Small intestine (tissue), 7 donors: Measurements from ENCODE around the gene KIF1B. TPM values are rescaled to one million over a fixed set of nuclear protein-coding genes. Genes with fewer than 3 reads are reported as not detected.
"Not testable (repeated sequence)": the region's sequence is repeated elsewhere in the genome, so short reads cannot be mapped to it uniquely, and the experiment has no call there.

Source experiments
- DNase-seq, 2 donors: peaks; one replicate each; pipeline versions ENCODE4 v3.0.0 to v3.0.0-alpha.2; 2013
- FAIRE-seq: peaks from 2 replicates; lab custom pipeline; 2012; peaks lifted over from hg19 to GRCh38; lab: Jason Lieb, UNC
- H3K27ac ChIP-seq, 3 donors: one replicate each; pipeline ENCODE4 v1.5.1; 2013; ENCODE audit warnings: low read length in 2 of 3, mild to moderate bottlenecking in 2 of 3, control low read depth in 1 of 3, inconsistent platforms in 1 of 3, low read depth in 1 of 3, moderate library complexity in 1 of 3
- H3K27me3 ChIP-seq, 3 donors: one replicate each; pipeline ENCODE4 v1.6.1; 2013; ENCODE audit warnings: low read length in 3 of 3, inconsistent platforms in 1 of 3; ENCODE audit not compliant: control insufficient read depth in 3 of 3, insufficient read depth in 3 of 3
- H3K36me3 ChIP-seq, 3 donors: one replicate each; pipeline ENCODE4 v1.6.1; 2013; ENCODE audit warnings: low read length in 3 of 3, inconsistent platforms in 1 of 3, low read depth in 1 of 3, mild to moderate bottlenecking in 1 of 3, moderate library complexity in 1 of 3; ENCODE audit not compliant: control insufficient read depth in 3 of 3, insufficient read depth in 2 of 3
- H3K4me1 ChIP-seq, 3 donors: one replicate each; pipeline ENCODE4 v1.6.1; 2013; ENCODE audit warnings: low read length in 2 of 3, inconsistent platforms in 1 of 3, low read depth in 1 of 3, mild to moderate bottlenecking in 1 of 3, moderate library complexity in 1 of 3; ENCODE audit not compliant: control insufficient read depth in 3 of 3, insufficient read depth in 2 of 3
- H3K4me3 ChIP-seq, 3 donors: one replicate each; pipeline ENCODE4 v1.5.1; 2013; ENCODE audit warnings: low read length in 3 of 3, control low read depth in 1 of 3, inconsistent platforms in 1 of 3, low read depth in 1 of 3, mild to moderate bottlenecking in 1 of 3, moderate library complexity in 1 of 3
- H3K9me3 ChIP-seq, 2 donors: one replicate each; pipeline ENCODE4 v1.6.1; 2013; ENCODE audit warnings: low read depth in 1 of 2, low read length in 1 of 2; ENCODE audit not compliant: control insufficient read depth in 2 of 2, insufficient read depth in 1 of 2
- WGBS, 3 donors: extraction: QIAGEN DNeasy Blood & Tissue Kit; methylation state at CpG; one replicate each; pipeline ENCODE4 v1.1.7; 2013; 5-methylcytosine and 5-hydroxymethylcytosine counted together
- polyA plus RNA-seq, 4 donors: library from polyadenylated mRNA; stranded (reverse) in 3 of 4; unstranded in 1 of 4; fragments of 200-250 nt in 3 of 4; fragments of 120-200 nt in 1 of 4; gene quantifications; one replicate each; pipeline versions ENCODE4 v1.2.1 to v1.2.3, GENCODE V29; 2013
- donor health status: healthy with polysubstance abuse.
- donor health status: control.
- donor health status: control.
- donor health status: Bipolar disorder and iron deficiency.
- donor health status: healthy.

The KIF1B gene
- polyA plus RNA-seq, 4 donors = 6.8 to 15.5 (median 12.6) TPM

DNA sequence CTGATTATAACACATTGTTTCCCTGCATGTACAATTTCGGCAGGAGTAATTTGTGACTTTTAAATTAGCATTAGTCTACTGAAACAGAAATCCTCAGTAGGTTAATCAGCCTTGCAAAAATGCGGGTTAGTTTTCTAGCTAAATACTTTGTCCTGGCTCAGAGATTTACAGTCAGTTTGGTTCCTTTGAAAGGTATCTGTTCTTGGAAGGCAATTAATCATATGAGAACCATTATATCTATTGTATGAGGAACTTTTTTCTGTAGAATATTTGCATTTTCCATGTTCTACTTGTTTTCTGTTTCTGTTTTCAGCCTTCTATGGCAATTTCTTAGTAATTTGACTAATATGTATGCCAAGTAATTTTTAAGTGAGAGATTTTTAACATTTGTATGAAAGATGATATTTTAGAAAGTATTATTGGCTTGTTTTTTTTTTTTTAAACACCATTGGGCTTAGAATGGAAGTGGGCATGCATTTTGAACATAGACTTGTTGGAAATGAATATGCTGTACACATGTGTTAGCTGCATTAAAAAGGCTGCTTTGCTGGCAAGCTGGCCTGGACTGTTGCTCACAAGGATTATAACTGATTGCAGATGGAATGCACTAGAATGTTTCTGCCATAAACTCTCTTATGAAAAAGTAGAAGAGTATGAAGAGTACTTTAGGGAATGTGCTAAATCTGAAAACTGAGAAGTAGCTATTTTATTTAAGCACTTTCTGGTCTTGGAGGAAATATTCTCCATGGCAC is 26.2 kb downstream of the KIF1B start:
- no peak for FAIRE-seq

DNA sequence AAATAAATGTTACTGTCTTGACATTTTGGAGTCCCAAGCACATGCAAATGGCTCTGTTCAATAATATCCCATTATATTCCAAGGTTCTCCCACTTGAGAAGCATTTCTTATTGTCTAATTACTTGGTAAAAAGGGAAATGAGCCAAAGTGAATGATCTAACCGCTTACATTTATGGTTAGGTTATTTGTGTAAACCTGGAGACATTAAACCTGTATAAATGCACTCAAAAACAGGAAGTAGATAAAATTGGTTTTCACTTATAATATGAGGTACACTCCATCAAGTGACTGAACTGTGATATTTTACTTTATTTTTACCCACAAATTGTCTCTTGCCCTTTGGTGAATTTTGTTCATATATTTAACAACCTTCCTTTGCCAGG is 26.8 kb downstream of the KIF1B start:
- Histone ChIP-seq H3K4me3 (no peak overlapping the region), H3K36me3 (peaks cover 0 to 16% (median 0%) of the 10 kb centered on the region in 3 donors), H3K4me1 (no peaks in the 10 kb centered on the region), H3K9me3 (no peaks in the 10 kb centered on the region), H3K27ac (no peak overlapping the region), H3K27me3 (no peaks in the 10 kb centered on the region)
- FAIRE-seq (no peak), DNase-seq (no peak)
- 57 to 65% (median 63%) methylated on average over 1 of the region's 1 CpG for WGBS, 3 donors

More for the DNA sequence above, 26.2 kb downstream of the KIF1B start:
- Histone ChIP-seq H3K4me3 (no peak overlapping the region), H3K9me3 (no peaks in the 10 kb centered on the region), H3K36me3 (peaks cover 0 to 16% (median 0%) of the 10 kb centered on the region in 3 donors), H3K4me1 (no peaks in the 10 kb centered on the region), H3K27me3 (no peaks in the 10 kb centered on the region), H3K27ac (no peak overlapping the region)
- no peak for DNase-seq
- WGBS, 3 donors = 78 to 82% (median 81%) methylated on average over 2 of the region's 2 CpGs

- Histone ChIP-seq H3K36me3 (no peaks in the 10 kb centered on the region), H3K27ac (no peak overlapping the region), H3K9me3 (no peaks in the 10 kb centered on the region), H3K4me1 (peaks cover 0 to 9% (median 4%) of the 10 kb centered on the region in 3 donors), H3K4me3 (no peak overlapping the region), H3K27me3 (no peaks in the 10 kb centered on the region)
- FAIRE-seq = no peak
- 94 to 96% (median 95%) methylated on average over 7 of the region's 7 CpGs for WGBS, 3 donors
- no peak for DNase-seq
Measured at GRCh38 chr1:10242135-10242534, 31.8 kb downstream of the KIF1B start.

GRCh38 chr1:10242811-10243210 is 32.4 kb downstream of the KIF1B start:
- no peak overlapping the region for H3K4me3 ChIP-seq

GRCh38 chr1:10245674-10246073 is 35.3 kb downstream of the KIF1B start:
- FAIRE-seq (no peak), DNase-seq (peak; percentile 18 to 32)
- H3K36me3 ChIP-seq = peaks cover 0 to 5% (median 0%) of the 10 kb centered on the region in 3 donors
- peaks cover 0 to 9% (median 4%) of the 10 kb centered on the region in 3 donors for H3K4me1 ChIP-seq
- 16 to 66% (median 38%) methylated on average over 3 of the region's 3 CpGs for WGBS, 3 donors
- H3K9me3 ChIP-seq = no peaks in the 10 kb centered on the region
- no peak overlapping the region for H3K27ac ChIP-seq
- H3K4me3 ChIP-seq = no peak overlapping the region
- no peaks in the 10 kb centered on the region for H3K27me3 ChIP-seq

More at GRCh38 chr1:10242811-10243210, 32.4 kb downstream of the KIF1B start:
- FAIRE-seq (no peak), DNase-seq (no peak)
- Histone ChIP-seq H3K27ac (no peak overlapping the region), H3K27me3 (no peaks in the 10 kb centered on the region), H3K4me1 (peaks cover 0 to 9% (median 4%) of the 10 kb centered on the region in 3 donors), H3K36me3 (peaks cover 0 to 1% (median 0%) of the 10 kb centered on the region in 3 donors), H3K9me3 (no peaks in the 10 kb centered on the region)
- WGBS, 3 donors = 83 to 89% (median 84%) methylated on average over 6 of the region's 6 CpGs

- Histone ChIP-seq H3K27ac (no peak overlapping the region), H3K9me3 (no peaks in the 10 kb centered on the region), H3K4me1 (peaks cover 4 to 9% (median 5%) of the 10 kb centered on the region in 3 donors), H3K4me3 (no peak overlapping the region), H3K36me3 (peaks cover 0 to 5% (median 0%) of the 10 kb centered on the region in 3 donors), H3K27me3 (no peaks in the 10 kb centered on the region)
- WGBS, 3 donors = 90 to 98% (median 93%) methylated on average over 12 of the region's 12 CpGs
- DNase-seq = no peak
- no peak for FAIRE-seq
Measured at GRCh38 chr1:10249808-10250457, 39.6 kb downstream of the KIF1B start.

DNA sequence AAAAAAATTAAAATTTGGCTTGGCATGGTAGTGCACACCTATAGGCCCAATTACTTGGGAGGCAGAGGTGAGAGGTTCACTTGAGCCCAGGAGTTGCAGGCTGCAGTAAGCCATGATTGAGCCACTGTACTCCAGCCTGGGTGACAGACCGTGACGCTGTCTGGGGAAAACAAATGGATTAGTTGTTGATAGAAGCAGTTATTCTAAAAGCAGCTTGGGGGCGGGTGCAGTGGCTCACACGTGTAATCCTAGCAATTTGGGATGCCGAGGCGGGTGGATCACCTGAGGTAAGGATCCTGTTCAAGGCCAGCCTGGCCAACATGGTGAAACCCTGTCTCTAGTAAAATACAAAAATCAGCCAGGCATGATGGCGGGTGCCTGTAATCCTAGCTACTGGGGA is 40.3 kb downstream of the KIF1B start:
- Histone ChIP-seq H3K27me3 (no peaks in the 10 kb centered on the region), H3K9me3 (no peaks in the 10 kb centered on the region), H3K4me1 (peaks cover 2 to 5% (median 2%) of the 10 kb centered on the region in 3 donors), H3K27ac (no peak overlapping the region), H3K4me3 (no peak overlapping the region), H3K36me3 (peaks cover 0 to 5% (median 0%) of the 10 kb centered on the region in 3 donors)
- no peak for FAIRE-seq
- 84 to 89% (median 88%) methylated on average over 7 of the region's 7 CpGs for WGBS, 3 donors
- DNase-seq = no peak

GRCh38 chr1:10251325-10252108 is 41.1 kb downstream of the KIF1B start:
- FAIRE-seq, H3K4me3 ChIP-seq, H3K36me3 ChIP-seq, H3K9me3 ChIP-seq, H3K4me1 ChIP-seq, DNase-seq, H3K27me3 ChIP-seq: not testable (repeated sequence)
- WGBS, 3 donors = 86 to 92% (median 87%) methylated on average over 9 of the region's 9 CpGs
- peak overlapping the region in 1 of 3 donors; percentile 45 for H3K27ac ChIP-seq
